ENCODE measurements around the gene P2RX6. TPM values are rescaled to one million over a fixed set of nuclear protein-coding genes. Genes with fewer than 3 reads are reported as not detected.

Gene P2RX6
- total and polyA plus RNA-seq, 2 experiments from 2014 or later: not detected

- DNase-seq (ENCODE audit: low spot score) (peak; percentile 64), ATAC-seq (peak; percentile 44)
- TF ChIP-seq ZNF331 (CRISPR knock-in tag; IDR thresholded peaks at IDR 0.05; ENCODE audit: low read depth) (no peak), ZNF462 (CRISPR knock-in tag; IDR thresholded peaks at IDR 0.05) (0 out of 2 replicates have a peak, but pooled peaks have one; percentile 65)
- no peaks in the 10 kb centered on the region for H3K79me2 ChIP-seq (replicated peaks; ENCODE audit: insufficient read depth)
- Mint-ChIP-seq H3K4me3 (peak overlapping the region; percentile 62), H3K36me3 (ENCODE audit: low read depth) (no peaks in the 10 kb centered on the region), H3K4me1 (peaks cover 43% of the 10 kb centered on the region), H3K9me3 (no peaks in the 10 kb centered on the region), H3K27ac (peak overlapping the region; percentile 65; the same call in 1 of the 2 replicates), H3K27me3 (ENCODE audit: insufficient read depth, low read depth, poor library complexity) (peaks cover 15% of the 10 kb centered on the region)
- H3K4me3 ChIP-seq: peak overlapping the region; percentile 38
- peak overlapping the region; percentile 73 for H3K4me2 ChIP-seq
- H3K27ac ChIP-seq (ENCODE audit: low read depth): peak overlapping the region; percentile 78; the same call in 1 of the 2 replicates
- no peaks in the 10 kb centered on the region for H4K20me1 ChIP-seq (replicated peaks; ENCODE audit: insufficient read depth)
- no peaks in the 10 kb centered on the region for H3K9me2 ChIP-seq (ENCODE audit: insufficient read depth)
- no peaks in the 10 kb centered on the region for H3F3A ChIP-seq (replicated peaks; ENCODE audit: low read depth)
- H3K4me1 ChIP-seq (ENCODE audit: insufficient read depth): peaks cover 18% of the 10 kb centered on the region
- no peak overlapping the region for H2AFZ ChIP-seq
- no peaks in the 10 kb centered on the region for H3K27me3 ChIP-seq (ENCODE audit: insufficient read depth)
- H3K36me3 ChIP-seq (ENCODE audit: insufficient read depth): no peaks in the 10 kb centered on the region
Measured at GRCh38 chr22:21010426-21011113, 4.4 kb upstream of the P2RX6 start.
